Keratinocyte (primary cell): ENCODE data around the gene ATPAF2. TPM values are rescaled to one million over a fixed set of nuclear protein-coding genes. Genes with fewer than 3 reads are reported as not detected.

Experiments
- DNase-seq: peaks from one replicate; pipeline ENCODE4 v3.0.0-alpha.2; 2011; ENCODE audit warnings: low read depth, missing footprints, low spot score
- FAIRE-seq: peaks from 2 replicates; lab custom pipeline; 2011; peaks lifted over from hg19 to GRCh38; lab: Jason Lieb, UNC
- H2AFZ ChIP-seq: 2 replicates; pipeline ENCODE4 v1.6.0; 2012; ENCODE audit warnings: low read length, control low read depth, inconsistent platforms; ENCODE audit not compliant: control insufficient read depth
- H3K27ac ChIP-seq: 2 replicates; pipeline ENCODE4 v1.5.1; 2011; ENCODE audit warnings: low read length; ENCODE audit not compliant: control insufficient read depth, insufficient read depth
- H3K27me3 ChIP-seq: 3 replicates; pipeline ENCODE4 v1.6.0; 2011; ENCODE audit warnings: low read length; ENCODE audit not compliant: control insufficient read depth, insufficient read depth; ENCODE audit errors: extremely low read depth
- H3K36me3 ChIP-seq, 2 experiments: 2 replicates in 1 of 2; 3 replicates in 1 of 2; pipeline ENCODE4 v1.5.1; 2011; ENCODE audit warnings: low read length in 2 of 2, mild to moderate bottlenecking in 1 of 2; ENCODE audit not compliant: control insufficient read depth in 2 of 2, insufficient read depth in 2 of 2; ENCODE audit errors: extremely low read depth in 1 of 2
- H3K4me1 ChIP-seq: 3 replicates; pipeline ENCODE4 v1.5.1; 2011; ENCODE audit warnings: low read length; ENCODE audit not compliant: control insufficient read depth, insufficient read depth; ENCODE audit errors: extremely low read depth
- H3K4me2 ChIP-seq: 3 replicates; pipeline ENCODE4 v1.6.0; 2011; ENCODE audit warnings: low read depth, low read length; ENCODE audit not compliant: control insufficient read depth, insufficient read depth; ENCODE audit errors: extremely low read depth
- H3K4me3 ChIP-seq, 3 experiments: fragments of 200-600 bp in 1 of 3; sonication (generic) in 1 of 3; 2 replicates in 2 of 3; 3 replicates in 1 of 3; pipeline ENCODE4 v1.5.1; 2011 to 2016; ENCODE audit warnings: low read length in 3 of 3, mild to moderate bottlenecking in 3 of 3, control low read depth in 2 of 3, inconsistent platforms in 1 of 3, low read depth in 1 of 3, mixed read lengths in 1 of 3, mixed run types in 1 of 3, moderate library complexity in 1 of 3; ENCODE audit not compliant: control insufficient read depth in 2 of 3, insufficient read depth in 2 of 3; ENCODE audit errors: extremely low read depth in 1 of 3
- H3K79me2 ChIP-seq: 2 replicates; pipeline ENCODE4 v1.6.0; 2012; ENCODE audit warnings: low read length; ENCODE audit not compliant: control insufficient read depth, insufficient read depth
- H3K9ac ChIP-seq: 3 replicates; pipeline ENCODE4 v1.6.0; 2011; ENCODE audit warnings: low read length; ENCODE audit not compliant: control insufficient read depth, insufficient read depth; ENCODE audit errors: extremely low read depth
- H3K9me1 ChIP-seq: 3 replicates; pipeline ENCODE4 v1.6.0; 2011; ENCODE audit warnings: low read length; ENCODE audit not compliant: control insufficient read depth, insufficient read depth; ENCODE audit errors: extremely low read depth
- H3K9me3 ChIP-seq: 2 replicates; pipeline ENCODE4 v1.5.1; 2012; ENCODE audit warnings: low read depth, low read length; ENCODE audit not compliant: control insufficient read depth
- H4K20me1 ChIP-seq: 3 replicates; pipeline ENCODE4 v1.6.0; 2011; ENCODE audit warnings: low read length; ENCODE audit not compliant: control insufficient read depth, insufficient read depth; ENCODE audit errors: extremely low read depth
- CTCF ChIP-seq, 3 experiments: IDR thresholded peaks in 1 of 3; conservative IDR thresholded peaks in 1 of 3; optimal IDR thresholded peaks in 1 of 3; 2 replicates in 2 of 3; 3 replicates in 1 of 3; pipeline versions ENCODE3 to v1.5.1; 2011; ENCODE audit warnings: low read length in 3 of 3, mild to moderate bottlenecking in 3 of 3, moderate library complexity in 2 of 3, control low read depth in 1 of 3, inconsistent platforms in 1 of 3; ENCODE audit not compliant: insufficient read depth in 2 of 3; ENCODE audit errors: extremely low read depth in 1 of 3
- EZH2 ChIP-seq: IDR thresholded peaks from one replicate; pipeline ENCODE4 v1.6.1; 2012; ENCODE audit warnings: inconsistent platforms, mild to moderate bottlenecking, low read length, moderate library complexity
- dilution Hi-C: fragments of 300-500 bp; cut with MboI; formaldehyde crosslinking; loops from one replicate; pipeline ENCODE4 v1.7.0; 2020; ENCODE audit warnings: low sequenced_read_pairs; ENCODE audit not compliant: extremely low pct_ligation_motif_present
- polyA plus RNA-seq, 5 experiments: library from polyadenylated mRNA; depleted of rRNA in 3 of 5; stranded (reverse) in 3 of 5; stranded (forward) in 1 of 5; unstranded in 1 of 5; fragments of >200 nt; gene quantifications; 1 replicate in 1 of 5; 2 replicates in 3 of 5; 3 replicates in 1 of 5; pipeline versions ENCODE4 v1.2.1 to v1.2.3, GENCODE V29; 2011 to 2012; ENCODE audit warnings: missing spikeins in 2 of 5, low read depth in 1 of 5, low replicate concordance in 1 of 5

ATPAF2 gene
- polyA plus RNA-seq, 1 donor (not counting 4 experiments of a cell fraction or from before 2014, with no cell fraction given), result 24.4 TPM

DNA sequence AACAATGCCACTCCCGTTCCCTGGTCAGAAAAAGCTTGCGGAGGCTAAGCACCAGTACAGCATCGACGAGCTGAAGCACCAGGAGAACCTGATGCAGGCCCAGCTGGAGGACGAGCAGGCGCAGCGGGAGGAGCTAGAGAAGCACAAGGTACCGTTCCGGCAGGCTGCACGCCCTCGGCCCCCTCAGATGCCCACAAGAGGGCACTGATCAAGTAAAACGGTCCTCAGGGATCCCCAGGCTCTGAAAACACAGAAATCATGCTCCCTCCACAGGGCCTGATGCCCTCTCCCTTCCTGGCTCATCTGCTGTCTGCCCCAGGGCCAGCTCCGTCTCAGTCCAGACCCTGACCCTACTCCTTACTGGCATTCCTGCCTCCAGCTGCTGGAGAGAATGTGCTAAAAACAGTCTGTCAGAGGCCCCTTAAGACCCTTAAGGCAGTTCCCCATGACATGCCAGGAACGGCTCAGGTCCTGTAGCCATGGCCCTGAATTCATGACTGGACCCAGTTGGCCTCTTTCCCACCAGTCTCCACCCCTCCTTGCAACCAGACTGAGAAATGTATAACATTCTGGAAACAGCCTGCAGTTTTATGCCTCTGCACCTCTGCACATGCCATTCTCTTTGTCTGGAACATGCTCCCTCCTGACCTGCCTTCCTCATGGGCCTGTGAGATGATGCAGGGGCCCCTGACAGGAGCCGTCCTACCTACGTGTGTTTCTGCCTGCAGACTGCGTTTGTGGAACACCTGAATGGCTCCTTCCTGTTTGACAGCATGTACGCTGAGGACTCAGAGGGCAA is 44.5 kb downstream of the ATPAF2 start:
- DNase-seq (no peak), FAIRE-seq (peak; percentile 61)
- Histone ChIP-seq H3K9ac (no peak overlapping the region), H3K9me1 (no peaks in the 10 kb centered on the region), H2AFZ (peak overlapping the region; percentile 34), H3K4me3 (no peak overlapping the region), H3K9me3 (no peaks in the 10 kb centered on the region), H3K4me2 (peak overlapping the region; percentile 16), H3K4me1 (peaks cover 26% of the 10 kb centered on the region), H3K27ac (no peak overlapping the region), H3K79me2 (no peaks in the 10 kb centered on the region), H3K27me3 (no peaks in the 10 kb centered on the region), H3K36me3 (no peaks in the 10 kb centered on the region), H4K20me1 (no peaks in the 10 kb centered on the region)
- peak; percentile 16 to 43 (median 23) for TF ChIP-seq CTCF (optimal IDR thresholded peaks at IDR 0.05 in 1 of 3, IDR thresholded peaks at IDR 0.05 in 1 of 3, conservative IDR thresholded peaks at IDR 0.05 in 1 of 3; ENCODE audit: extremely low read depth in 1 of 3, insufficient read depth in 2 of 3, low read length in 3 of 3)
- TF ChIP-seq EZH2, result no peak
- dilution Hi-C loops, result no loop called here

GRCh38 chr17:17993852-17994251 is 45.1 kb downstream of the ATPAF2 start:
- H3K9ac ChIP-seq, result no peak overlapping the region
- H3K79me2 ChIP-seq, result no peaks in the 10 kb centered on the region
- no peaks in the 10 kb centered on the region for H3K27me3 ChIP-seq
- no peak overlapping the region for H3K4me3 ChIP-seq
- TF ChIP-seq CTCF (optimal IDR thresholded peaks at IDR 0.05 in 1 of 3, IDR thresholded peaks at IDR 0.05 in 1 of 3, conservative IDR thresholded peaks at IDR 0.05 in 1 of 3; ENCODE audit: extremely low read depth in 1 of 3, insufficient read depth in 2 of 3, low read length in 3 of 3), result no peak
- no peak for TF ChIP-seq EZH2
- no peak overlapping the region for H3K4me2 ChIP-seq
- no peak for DNase-seq
- no peaks in the 10 kb centered on the region for H3K9me1 ChIP-seq
- dilution Hi-C loops, result no loop called here
- no peak overlapping the region for H2AFZ ChIP-seq
- peaks cover 26% of the 10 kb centered on the region for H3K4me1 ChIP-seq
- no peaks in the 10 kb centered on the region for H4K20me1 ChIP-seq
- H3K36me3 ChIP-seq, result no peaks in the 10 kb centered on the region
- no peaks in the 10 kb centered on the region for H3K9me3 ChIP-seq
- no peak for FAIRE-seq
- no peak overlapping the region for H3K27ac ChIP-seq
